Kidney (tissue), 14 donors: ENCODE data around the gene PKD1L1. TPM values are rescaled to one million over a fixed set of nuclear protein-coding genes. Genes with fewer than 3 reads are reported as not detected.

Experiments
- DNase-seq, 5 donors: peaks; one replicate each; pipeline ENCODE4 v3.0.0-alpha.2; 2013 to 2020
- FAIRE-seq: peaks from 2 replicates; lab custom pipeline; 2012; peaks lifted over from hg19 to GRCh38; lab: Jason Lieb, UNC
- H3K27ac ChIP-seq, 2 donors: one replicate each; pipeline ENCODE4 v1.7.0; 2013; ENCODE audit warnings: low read depth in 2 of 2, low read length in 2 of 2, inconsistent platforms in 1 of 2
- H3K27me3 ChIP-seq: one replicate; pipeline ENCODE4 v1.7.1; 2013; ENCODE audit warnings: low read length, inconsistent platforms; ENCODE audit not compliant: control insufficient read depth, insufficient read depth
- H3K36me3 ChIP-seq, 3 donors: one replicate each; pipeline versions ENCODE4 v1.7.0 to v1.7.1; 2013; ENCODE audit warnings: low read length in 3 of 3, control low read depth in 1 of 3, inconsistent platforms in 1 of 3; ENCODE audit not compliant: insufficient read depth in 3 of 3, control insufficient read depth in 2 of 3
- H3K4me1 ChIP-seq, 3 donors: one replicate each; pipeline versions ENCODE4 v1.7.0 to v1.7.1; 2013; ENCODE audit warnings: low read length in 3 of 3, inconsistent platforms in 1 of 3, low read depth in 1 of 3; ENCODE audit not compliant: control insufficient read depth in 2 of 3, insufficient read depth in 2 of 3
- H3K4me3 ChIP-seq, 3 donors: one replicate each; pipeline versions ENCODE4 v1.7.0 to v1.8.1; 2013; ENCODE audit warnings: low read length in 3 of 3, control low read depth in 1 of 3, inconsistent platforms in 1 of 3
- H3K9ac ChIP-seq, 3 donors: one replicate each; pipeline versions ENCODE4 v1.7.0 to v1.7.1; 2013; ENCODE audit warnings: low read length in 3 of 3, control low read depth in 1 of 3, inconsistent platforms in 1 of 3
- H3K9me3 ChIP-seq, 3 donors: one replicate each; pipeline versions ENCODE4 v1.7.0 to v1.7.1; 2013; ENCODE audit warnings: low read length in 3 of 3, control low read depth in 1 of 3, inconsistent platforms in 1 of 3; ENCODE audit not compliant: control insufficient read depth in 2 of 3, insufficient read depth in 1 of 3
- intact Hi-C: fragments of 100-400 bp; cut with DNase I; formaldehyde crosslinking; loops from one replicate; pipeline ENCODE4 v1.11.1; 2022
- polyA plus RNA-seq: library from polyadenylated mRNA; stranded (reverse); fragments of 350-450 nt; fragmentation: Illumina TruSeq; extraction: RNeasy Lipid Tissue Mini Kit (QIAGEN cat#74804); gene quantifications from one replicate; pipeline ENCODE4 v1.2.3, GENCODE V29; 2014; ENCODE audit warnings: low read depth, low replicate concordance; ENCODE audit not compliant: insufficient read depth
- total RNA-seq: library from RNA; stranded (reverse); fragmentation: NEBNext Ultra II Directional; extraction: Animal tissue kit (Norgen Biotek cat#: 25700); gene quantifications from one replicate; pipeline ENCODE4 v1.2.1, GENCODE V29; 2021
- TF ChIP-seq, protein P1 (sequence below): IDR thresholded peaks from 3 replicates; pipeline ENCODE4 v1.5.1; 2012; ENCODE audit warnings: mild to moderate bottlenecking, moderate library complexity, borderline replicate concordance; ENCODE audit not compliant: insufficient read depth; ENCODE audit errors: extremely low read depth
- donor health status: control.
- donor health status: control.
- donor health status: control.
- donor health status: control.
- donor health status: control.
- donor health status: DM: yes; HTN: yes; CAD: no.
- donor health status: Normal renal cell carcinoma (clear cell type).

PKD1L1 gene
- total and polyA plus RNA-seq, 2 donors from 2014 or later, result 0.32 to 0.82 TPM

DNA sequence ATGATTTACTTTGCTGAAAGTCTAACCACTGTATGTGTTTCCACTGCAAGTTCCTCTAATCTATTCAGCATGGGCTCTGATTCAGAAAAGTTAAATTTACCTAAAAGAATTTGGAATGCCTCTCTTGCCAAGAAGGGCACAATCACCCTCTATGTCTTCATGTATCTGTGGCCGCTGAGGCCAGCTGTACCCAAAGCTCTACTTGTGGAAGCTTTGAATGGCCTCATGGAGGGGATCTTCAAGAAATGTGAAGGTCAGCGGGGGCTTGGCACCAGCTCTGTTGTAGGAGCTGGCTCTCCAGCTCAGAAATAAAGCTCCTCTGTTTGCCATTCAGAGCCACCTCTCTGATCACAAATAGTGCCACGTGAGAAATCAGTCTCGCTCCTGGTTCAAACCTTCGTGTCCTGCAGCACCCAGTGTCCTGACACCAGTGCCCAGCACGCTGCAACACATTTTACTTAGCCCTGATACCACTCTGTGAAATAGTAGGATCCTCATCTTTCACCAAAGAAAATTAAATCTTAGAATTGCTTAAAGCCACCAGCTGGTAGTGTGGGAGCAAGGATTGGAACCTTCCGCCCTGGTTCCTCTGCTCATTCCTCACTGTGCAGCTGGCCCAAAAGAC lies 61.1 kb downstream of the PKD1L1 start:
- H3K27ac ChIP-seq, result no peak overlapping the region
- H3K27me3 ChIP-seq, result no peaks in the 10 kb centered on the region
- no peaks in the 10 kb centered on the region for H3K4me1 ChIP-seq
- intact Hi-C loops, result no loop called here
- no peaks in the 10 kb centered on the region for H3K36me3 ChIP-seq
- H3K4me3 ChIP-seq, result no peak overlapping the region
- TF ChIP-seq, protein P1, sequence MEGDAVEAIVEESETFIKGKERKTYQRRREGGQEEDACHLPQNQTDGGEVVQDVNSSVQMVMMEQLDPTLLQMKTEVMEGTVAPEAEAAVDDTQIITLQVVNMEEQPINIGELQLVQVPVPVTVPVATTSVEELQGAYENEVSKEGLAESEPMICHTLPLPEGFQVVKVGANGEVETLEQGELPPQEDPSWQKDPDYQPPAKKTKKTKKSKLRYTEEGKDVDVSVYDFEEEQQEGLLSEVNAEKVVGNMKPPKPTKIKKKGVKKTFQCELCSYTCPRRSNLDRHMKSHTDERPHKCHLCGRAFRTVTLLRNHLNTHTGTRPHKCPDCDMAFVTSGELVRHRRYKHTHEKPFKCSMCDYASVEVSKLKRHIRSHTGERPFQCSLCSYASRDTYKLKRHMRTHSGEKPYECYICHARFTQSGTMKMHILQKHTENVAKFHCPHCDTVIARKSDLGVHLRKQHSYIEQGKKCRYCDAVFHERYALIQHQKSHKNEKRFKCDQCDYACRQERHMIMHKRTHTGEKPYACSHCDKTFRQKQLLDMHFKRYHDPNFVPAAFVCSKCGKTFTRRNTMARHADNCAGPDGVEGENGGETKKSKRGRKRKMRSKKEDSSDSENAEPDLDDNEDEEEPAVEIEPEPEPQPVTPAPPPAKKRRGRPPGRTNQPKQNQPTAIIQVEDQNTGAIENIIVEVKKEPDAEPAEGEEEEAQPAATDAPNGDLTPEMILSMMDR, result no peak
- DNase-seq (no peak), FAIRE-seq (no peak)
- no peak overlapping the region for H3K9ac ChIP-seq
- H3K9me3 ChIP-seq, result no peaks in the 10 kb centered on the region

DNA sequence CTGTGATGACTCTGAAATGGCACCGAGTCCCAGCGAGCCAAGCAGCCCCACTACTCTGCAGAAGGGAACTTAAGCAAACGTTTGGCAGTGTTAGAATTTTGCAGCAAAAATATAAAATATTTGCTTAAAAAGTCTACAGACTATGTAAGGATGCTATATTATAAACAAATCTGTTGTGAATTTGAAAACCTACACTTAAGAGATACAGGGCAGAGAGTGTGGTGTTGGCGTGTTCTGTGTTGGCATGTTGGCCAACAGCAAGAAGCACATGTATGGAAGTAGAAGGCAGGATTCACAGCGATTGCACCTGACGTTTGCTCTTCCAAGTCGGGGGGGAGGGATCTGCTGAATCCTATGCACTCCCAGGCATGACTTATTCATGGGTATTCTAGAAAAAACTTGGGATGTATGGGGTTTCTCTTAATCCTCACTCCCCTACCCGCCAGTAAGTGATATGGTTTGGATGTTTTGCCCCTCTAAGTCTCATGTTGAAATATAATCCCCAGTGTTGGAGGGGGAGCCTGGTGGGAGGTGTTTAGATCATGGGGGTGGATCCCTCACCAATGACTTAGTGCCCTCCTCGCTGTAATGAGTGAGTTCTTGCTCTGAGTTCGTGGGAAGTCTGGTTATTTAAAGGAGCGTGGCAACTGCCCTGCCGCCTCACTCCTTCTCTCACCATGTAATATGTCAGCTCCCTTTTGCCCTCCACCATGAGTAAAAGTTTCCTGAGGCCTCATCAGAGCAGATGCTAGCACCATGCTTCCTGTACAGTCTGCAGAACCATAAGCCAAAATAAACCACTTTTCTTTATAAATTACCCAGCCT lies 62.1 kb downstream of the PKD1L1 start:
- Histone ChIP-seq H3K27ac (no peak overlapping the region), H3K27me3 (no peaks in the 10 kb centered on the region), H3K36me3 (no peaks in the 10 kb centered on the region), H3K4me3 (no peak overlapping the region), H3K9me3 (no peaks in the 10 kb centered on the region), H3K4me1 (no peaks in the 10 kb centered on the region), H3K9ac (no peak overlapping the region)
- FAIRE-seq, result no peak
- TF ChIP-seq, protein P1, result no peak
- DNase-seq, result peak in 3 of 5 donors; percentile 46 to 70 (median 53)
- intact Hi-C loops, result no loop called here

DNA sequence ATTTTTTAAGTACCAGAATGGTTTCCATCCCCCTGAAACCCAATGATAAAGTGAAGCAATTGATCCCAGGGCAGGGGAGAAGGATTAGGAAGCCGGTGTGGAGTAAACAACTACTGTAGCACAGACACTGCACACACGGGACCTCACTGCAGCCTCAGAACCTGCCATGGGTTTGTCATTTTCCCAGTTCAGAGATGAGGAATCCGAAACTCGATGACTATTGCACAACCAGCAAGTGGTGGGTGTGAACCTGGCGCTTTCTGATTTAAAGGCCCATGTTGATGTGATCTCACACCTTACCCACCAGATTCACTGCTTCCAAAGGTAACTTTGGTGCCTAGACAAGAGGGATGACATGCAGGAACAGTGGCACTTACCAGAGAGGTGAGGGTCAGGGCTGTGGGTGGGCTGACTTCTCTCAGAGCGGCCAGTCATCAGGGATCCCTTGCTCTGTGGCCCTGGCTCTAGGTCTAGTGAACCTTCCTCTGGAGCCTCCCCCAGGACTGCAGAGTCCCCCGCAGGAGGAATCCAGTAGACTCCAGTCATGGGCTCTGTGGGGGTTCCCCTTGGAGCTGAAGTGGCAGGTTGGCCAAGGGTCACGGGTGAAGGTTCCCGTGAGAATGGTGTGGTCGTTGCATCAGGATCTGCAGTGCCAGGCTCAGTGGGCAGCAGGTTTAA lies 62.8 kb downstream of the PKD1L1 start:
- no peak overlapping the region for H3K9ac ChIP-seq
- no peaks in the 10 kb centered on the region for H3K4me1 ChIP-seq
- TF ChIP-seq, protein P1, result no peak
- H3K4me3 ChIP-seq, result no peak overlapping the region
- intact Hi-C loops, result no loop called here
- H3K27me3 ChIP-seq, result no peaks in the 10 kb centered on the region
- H3K27ac ChIP-seq, result no peak overlapping the region
- H3K36me3 ChIP-seq, result no peaks in the 10 kb centered on the region
- DNase-seq, result no peak
- no peak for FAIRE-seq
- H3K9me3 ChIP-seq, result no peaks in the 10 kb centered on the region
